ENCODE data around the gene CALY.
"Not testable (repeated sequence)": the region's sequence is repeated elsewhere in the genome, so short reads cannot be mapped to it uniquely, and the experiment has no call there.

CALY gene

GRCh38 chr10:133336577-133337369 lies at the start of gene CALY:
Gene CALY (minus strand): TSS chr10:133336896. CDS start chr10:133328989, 7,907 bp downstream.
- ATAC-seq = peak; percentile 49 to 56

DNA sequence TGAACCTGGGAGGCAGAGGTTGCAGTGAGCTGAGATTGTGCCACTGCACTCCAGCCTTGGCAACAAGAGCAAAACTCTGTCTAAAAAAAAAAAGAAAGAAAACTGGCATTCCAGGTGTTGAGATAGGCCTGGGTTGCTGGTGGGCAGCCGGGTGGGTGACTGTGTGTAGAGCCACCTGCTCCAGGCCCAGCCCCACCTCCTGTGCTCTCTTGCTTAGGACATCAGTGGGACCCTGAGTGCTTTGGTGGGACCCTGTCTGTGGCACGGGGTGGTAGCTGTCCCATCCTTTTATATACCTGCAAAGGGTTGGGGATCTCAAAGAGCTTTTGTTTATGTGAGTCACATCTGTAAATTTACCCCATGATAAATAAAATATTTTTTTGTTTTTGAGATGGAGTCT lies 48.5 kb upstream of the CALY start:
- no peak for ATAC-seq

DNA sequence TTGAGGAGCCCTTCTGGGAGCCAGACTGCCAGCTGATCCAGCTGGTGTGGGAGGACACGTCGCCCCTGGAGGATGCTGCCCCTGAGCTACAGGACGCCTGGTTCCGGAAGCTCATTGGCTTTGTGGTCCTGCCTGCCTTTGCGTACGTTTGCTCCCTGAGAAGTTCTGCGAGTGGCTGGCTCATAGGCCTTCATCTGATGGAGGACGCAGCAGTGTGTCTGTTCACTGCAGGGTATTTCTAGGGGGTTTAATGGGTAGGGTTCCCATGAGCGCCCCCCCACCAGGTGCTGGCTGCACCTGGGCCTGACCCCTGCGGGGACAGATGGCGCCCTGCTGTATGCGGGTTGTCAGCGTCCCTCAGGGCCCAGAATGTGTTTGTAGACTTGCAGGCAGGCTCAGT lies 47.4 kb upstream of the CALY start:
- no peak for ATAC-seq

DNA sequence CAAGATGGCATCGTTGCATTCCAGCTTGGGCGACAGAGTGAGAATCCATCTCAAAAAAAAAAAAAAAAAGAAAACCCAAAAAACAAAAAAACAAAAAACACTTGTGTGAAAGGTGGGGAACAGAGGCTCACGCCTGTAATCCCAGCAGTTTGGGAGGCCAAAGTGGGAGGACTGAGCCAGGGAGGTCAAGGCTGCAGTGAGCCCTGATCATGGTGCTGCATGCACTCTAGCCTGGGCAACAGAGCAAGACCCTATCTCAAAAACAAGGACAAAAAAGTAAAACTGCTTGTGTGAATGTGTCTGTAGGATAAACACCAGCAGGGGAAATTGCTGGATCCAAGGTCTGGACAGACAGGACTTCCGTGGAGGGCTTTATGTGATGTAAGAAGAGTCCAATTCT lies 46.9 kb upstream of the CALY start:
- ATAC-seq = no peak

DNA sequence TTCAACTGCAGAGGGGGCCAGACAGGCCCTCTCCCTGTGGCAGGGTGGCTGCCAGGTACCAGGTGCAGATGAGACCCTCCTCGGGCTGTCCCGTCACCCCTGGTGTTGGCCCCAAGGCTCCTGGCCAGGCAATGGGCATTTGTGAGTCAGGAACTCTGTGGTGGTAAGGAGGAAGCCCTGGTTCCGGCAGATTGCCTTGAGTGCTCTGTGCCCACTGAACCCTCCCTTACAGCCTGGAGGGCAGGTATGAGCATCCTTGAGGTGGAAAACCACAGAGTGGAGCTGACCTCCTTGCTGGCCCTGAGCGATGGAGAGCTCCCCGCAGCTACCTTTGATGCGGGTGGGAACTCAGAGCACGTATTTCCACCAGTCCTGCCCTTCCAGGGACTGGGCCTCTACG lies 44.3 kb upstream of the CALY start:
- no peak for ATAC-seq

- no peak for ATAC-seq
These were observed 43.3 kb upstream of the CALY start for GRCh38 chr10:133379801-133380666.

GRCh38 chr10:133379152-133379800 lies 42.6 kb upstream of the CALY start, which contains the start of gene PAOX:
Gene PAOX (plus strand): TSS chr10:133379262. CDS start chr10:133379317, 55 bp downstream.
- peak; percentile 80 for ATAC-seq

GRCh38 chr10:133378251-133379096 lies 41.8 kb upstream of the CALY start:
- peak; percentile 52 for ATAC-seq

DNA sequence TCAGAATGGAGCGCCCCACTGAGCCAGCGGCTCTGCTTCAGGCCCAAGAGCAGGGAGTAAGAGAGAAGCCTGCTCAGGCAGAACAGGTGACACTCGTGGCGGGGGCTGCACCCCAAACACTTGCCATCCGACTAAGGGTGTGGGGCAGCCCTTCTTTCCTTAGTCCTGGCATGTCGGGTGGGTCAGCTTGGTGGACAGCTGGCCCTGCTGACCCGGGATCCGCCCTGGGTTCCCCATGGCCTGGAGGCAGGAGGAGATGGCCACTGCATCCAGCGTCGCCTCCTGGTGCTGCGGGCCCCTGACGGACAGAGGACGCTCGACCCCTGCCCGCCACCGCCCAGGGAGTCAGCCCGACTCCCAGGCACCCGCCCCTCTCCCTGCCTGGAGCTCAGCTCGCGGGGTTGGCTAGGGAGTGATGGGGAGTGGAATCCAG lies 41.1 kb upstream of the CALY start:
- no peak for ATAC-seq

GRCh38 chr10:133377025-133377817 lies 40.5 kb upstream of the CALY start:
- no peak for ATAC-seq

- ATAC-seq = not testable (repeated sequence)
These were observed 39.5 kb upstream of the CALY start for GRCh38 chr10:133376183-133376582.

GRCh38 chr10:133375357-133376115 lies 38.8 kb upstream of the CALY start:
- ATAC-seq = no peak

GRCh38 chr10:133373174-133374090 lies 36.7 kb upstream of the CALY start, which contains the start of gene ECHS1:
Gene ECHS1 (minus strand): TSS chr10:133373354. CDS start chr10:133373333, 21 bp downstream.
- peak; percentile 99 to 100 for ATAC-seq

- no peak for ATAC-seq
These were observed 35.8 kb upstream of the CALY start for GRCh38 chr10:133372507-133372906.

- no peak for ATAC-seq
These were observed 33.5 kb upstream of the CALY start for GRCh38 chr10:133370030-133370786.

DNA sequence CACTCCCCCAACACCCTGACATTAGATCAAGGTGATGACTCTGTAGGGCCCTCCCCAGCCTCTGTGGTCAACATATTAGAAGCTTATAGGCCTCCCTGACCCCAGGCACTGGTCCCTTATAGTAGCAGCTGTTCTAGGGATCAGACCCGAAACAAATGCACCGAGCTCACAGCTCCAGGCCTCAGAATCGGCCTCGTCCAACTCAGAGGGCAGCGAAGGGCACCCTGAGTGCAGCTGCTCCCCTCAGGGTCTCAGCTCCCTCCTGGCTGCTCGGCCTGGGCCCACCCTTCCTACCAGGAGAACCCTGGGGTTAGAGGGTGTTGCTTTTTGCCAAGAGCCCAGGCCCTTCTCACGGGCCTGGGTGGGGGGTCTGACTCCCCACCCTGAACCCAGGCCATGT lies 31.5 kb upstream of the CALY start:
- no peak for ATAC-seq

DNA sequence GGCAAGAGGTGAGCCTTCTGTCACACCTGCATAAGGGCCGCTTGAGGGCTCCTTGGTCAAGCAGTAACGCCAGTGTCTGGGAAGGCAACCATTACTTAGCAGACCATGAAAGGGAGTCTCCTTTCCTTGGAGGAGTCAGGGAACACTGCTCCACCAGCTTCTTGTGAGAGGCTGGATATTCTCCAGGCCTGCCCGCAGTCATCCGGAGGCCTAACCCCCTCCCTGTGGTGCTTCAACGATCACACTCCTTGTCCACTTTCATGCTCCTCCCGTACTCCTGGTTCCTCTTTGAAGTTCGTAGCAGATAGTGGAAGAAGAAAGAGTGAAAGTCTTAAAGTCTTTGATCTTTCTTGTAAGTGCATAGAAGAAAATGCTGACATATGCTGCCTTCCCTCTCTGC lies 30.8 kb upstream of the CALY start:
- not testable (repeated sequence) for ATAC-seq

- ATAC-seq = no peak
These were observed 30.1 kb upstream of the CALY start for GRCh38 chr10:133366751-133367150.

- no peak for ATAC-seq
These were observed 29.4 kb upstream of the CALY start for GRCh38 chr10:133366130-133366478.

Data from activated CD4-positive, CD25-positive, alpha-beta regulatory T cell treated with anti-CD3 and anti-CD28 coated beads, Interleukin-2, amount 50 U/mL, for 24 hours (primary cell).